HuH-7.5 (cell line): ENCODE measurements around the gene NRTN.

Experiments used
- DNase-seq: peaks from one replicate; pipeline ENCODE4 v3.0.0; 2011; ENCODE audit warnings: low spot score

NRTN gene

DNA sequence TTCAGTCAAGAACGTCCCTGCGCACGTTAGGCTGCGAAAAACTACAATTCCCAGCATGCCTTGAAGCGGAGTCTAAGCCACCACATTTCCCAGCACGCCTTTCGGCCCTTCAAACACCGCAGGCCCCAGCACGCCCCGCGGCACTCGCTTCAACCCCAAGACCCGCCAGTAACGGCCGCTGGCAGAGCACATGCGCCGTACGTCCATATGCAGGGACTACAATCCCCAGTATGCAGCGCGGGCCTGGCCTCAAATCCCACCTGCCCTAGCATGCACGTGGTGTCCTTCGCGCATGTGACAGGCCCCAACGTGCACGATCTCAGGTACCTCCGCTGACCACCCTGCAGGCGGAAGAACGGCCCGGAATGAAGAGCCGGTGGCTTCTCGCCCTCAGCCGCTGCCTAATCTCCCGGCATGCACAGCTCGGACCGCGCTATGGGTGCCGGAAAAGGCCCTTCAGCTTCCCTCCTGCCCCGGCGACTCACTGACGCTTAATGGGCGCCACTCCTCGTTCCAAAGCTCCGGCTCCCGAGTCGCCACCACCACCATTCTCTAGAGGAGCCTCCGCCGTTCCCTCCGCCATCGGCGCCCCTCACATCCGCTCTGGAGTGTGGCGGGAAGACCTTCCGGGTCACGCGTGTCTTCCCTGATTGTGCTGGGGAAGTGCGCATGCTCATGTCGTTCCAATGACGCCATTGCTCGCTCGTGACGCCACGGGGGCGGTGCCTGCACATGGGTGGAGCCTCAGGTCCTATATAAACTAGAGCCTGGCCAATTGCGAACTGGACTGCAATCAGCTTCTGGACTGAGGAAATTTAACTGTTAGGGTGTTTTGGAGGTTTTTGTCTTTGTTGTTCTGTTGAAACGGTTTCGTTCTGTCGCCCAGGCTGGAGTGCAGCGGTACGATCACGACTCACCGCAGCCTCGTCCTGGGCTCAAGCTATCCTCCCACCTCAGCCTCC is 14.0 kb upstream of the NRTN start, which contains the start of gene DUS3L:
Gene DUS3L (minus strand): TSS at position 605 of the 962 bp plus-strand sequence. CDS start 22 bp downstream, at position 583.
- DNase-seq, result peak; percentile 100

DNA sequence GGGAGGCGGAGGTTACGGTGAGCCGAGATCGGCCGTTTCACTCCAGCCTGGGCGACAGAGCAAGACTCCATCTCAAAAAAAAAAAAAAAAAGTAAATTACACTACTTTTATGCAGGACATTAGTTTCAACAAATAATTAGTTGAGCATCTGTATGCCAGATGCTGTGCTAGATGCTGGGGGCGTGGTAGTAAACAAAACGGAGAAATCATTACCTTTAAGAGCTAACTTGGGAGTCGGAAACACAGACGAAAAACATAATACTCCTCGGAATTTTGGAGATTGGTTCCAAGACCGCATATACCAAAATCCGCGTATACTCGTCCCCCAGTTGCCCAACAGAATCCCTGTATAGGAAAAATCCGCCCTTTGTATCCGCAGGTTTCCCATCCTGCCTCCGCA is 12.6 kb upstream of the NRTN start:
- no peak for DNase-seq

- DNase-seq, result no peak
Observed at GRCh38 chr19:5793188-5793587, 11.7 kb upstream of the NRTN start.

DNA sequence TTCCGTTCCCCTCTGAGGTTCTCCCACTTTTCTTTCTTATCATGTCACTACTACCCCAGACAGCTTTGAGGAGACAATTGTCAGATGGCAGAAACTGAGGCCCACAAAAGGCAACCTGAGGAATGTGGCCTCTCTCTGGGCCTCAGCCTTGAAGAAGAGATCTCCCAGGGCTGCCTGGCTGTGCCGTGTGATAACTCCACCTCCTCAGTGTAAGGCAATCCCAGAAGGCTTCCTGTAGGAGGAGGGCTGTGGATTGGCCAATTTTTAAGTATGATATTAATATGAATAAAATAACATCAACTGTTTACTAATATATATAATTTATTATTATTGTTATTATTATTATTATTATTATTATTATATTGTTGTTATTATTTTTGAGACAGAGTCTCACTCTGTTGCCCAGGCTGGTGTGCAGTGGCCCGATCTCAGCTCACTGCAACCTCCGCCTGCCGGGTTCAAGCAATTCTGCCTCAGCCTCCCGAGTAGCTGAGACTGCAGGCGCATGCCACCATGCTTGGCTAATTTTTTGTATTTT is 9.4 kb upstream of the NRTN start:
- DNase-seq, result no peak

GRCh38 chr19:5798244-5798643 is 6.6 kb upstream of the NRTN start:
- DNase-seq, result no peak

GRCh38 chr19:5799247-5800241 is 5.3 kb upstream of the NRTN start:
- no peak for DNase-seq

DNA sequence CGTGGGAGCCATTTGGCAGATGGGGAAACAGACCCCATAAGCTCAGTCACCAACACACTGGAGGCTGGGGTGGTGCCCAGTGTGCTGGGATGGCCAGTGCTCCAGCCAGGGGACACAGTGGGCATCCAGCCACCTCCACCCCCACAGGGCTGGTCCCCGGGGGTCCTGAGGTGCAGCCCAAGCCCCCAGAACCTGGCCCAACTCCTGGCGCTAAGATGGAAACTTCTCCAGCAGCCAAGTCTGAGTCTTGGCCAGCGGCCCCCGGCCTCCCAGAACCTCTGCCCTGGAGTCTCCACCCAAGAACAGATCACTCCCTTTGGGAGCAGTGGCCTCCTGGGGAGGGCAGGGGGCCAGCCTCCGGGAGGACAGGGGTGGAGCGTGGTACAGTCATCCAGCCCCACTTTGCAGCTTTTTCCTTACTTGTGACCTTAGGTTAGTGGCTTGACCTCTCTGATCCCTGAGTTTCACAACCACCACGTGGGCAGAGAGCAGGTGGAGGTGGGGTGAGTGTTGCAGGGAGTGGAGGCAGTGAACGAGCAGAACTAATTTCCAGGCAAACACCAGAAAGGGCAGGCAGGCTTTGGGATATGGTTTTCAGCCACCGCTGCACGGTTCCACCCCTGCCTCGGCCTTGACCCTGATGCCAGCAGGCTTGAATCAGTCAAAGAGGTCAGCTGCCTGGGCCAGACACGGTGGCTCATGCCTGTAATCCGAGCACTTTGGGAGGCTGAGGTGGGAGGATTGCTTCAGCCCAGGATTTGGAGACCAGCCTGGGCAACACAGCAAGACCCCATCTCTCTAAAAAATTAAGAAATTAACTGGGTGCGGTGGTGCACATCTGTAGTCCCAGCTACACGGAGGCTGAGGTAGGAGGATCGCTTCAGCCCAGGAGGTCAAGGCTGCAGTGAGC is 4.3 kb upstream of the NRTN start:
- peak; percentile 76 for DNase-seq

DNA sequence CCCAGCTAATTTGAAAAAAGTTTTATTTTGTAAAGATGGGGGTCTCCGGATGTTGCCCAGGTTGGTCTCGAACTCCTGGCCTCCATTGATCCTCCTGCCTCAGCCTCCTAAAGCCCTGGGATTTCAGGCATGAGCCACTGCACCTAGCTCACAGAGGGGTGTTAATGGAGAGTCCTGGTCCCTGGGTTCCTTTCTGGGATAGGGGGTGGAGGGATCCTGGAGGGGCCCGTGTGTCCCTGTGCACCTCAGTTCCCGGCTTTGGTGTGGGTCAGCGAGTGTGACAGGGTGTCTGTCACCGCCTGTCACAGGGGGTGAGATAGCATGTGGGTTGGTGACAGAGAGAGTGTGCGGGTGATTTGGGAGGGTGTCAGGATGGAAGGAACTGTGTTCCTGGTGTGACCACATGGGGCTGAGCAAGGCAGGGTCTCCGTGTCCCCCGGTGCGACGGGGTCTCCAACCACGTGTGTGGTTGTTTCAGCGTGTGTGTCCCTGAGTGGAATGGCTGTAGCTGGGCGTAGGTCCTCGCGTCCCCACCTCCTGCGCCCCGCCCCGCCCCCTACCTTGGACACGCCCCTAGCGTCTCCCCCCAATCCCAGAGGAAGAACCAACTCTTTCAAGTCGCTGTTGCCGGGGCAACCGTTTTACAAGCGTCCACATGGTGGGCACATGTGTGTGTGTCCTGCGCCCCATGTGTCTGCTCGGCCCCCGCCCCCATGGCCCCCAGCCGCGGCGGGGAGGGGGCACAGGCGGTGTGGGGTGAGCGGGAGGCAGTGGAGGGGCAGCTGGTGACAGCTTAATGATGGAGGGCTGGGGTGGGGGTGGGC is 2.9 kb upstream of the NRTN start:
- no peak for DNase-seq

DNA sequence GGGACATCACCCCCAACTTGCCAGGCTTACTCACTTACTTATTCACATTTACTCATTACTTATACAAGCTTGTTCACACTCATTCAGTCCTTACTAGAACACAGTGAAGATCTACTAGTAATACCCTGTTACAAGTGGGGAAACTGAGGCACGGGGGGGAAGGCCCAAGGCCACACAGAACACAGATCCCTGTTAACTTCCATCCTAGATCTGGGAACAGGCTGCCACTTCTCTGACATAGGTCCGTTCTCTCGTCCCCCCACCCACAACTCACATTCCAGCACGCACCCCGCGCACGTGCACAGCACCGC is 1.5 kb upstream of the NRTN start:
- peak; percentile 55 for DNase-seq

DNA sequence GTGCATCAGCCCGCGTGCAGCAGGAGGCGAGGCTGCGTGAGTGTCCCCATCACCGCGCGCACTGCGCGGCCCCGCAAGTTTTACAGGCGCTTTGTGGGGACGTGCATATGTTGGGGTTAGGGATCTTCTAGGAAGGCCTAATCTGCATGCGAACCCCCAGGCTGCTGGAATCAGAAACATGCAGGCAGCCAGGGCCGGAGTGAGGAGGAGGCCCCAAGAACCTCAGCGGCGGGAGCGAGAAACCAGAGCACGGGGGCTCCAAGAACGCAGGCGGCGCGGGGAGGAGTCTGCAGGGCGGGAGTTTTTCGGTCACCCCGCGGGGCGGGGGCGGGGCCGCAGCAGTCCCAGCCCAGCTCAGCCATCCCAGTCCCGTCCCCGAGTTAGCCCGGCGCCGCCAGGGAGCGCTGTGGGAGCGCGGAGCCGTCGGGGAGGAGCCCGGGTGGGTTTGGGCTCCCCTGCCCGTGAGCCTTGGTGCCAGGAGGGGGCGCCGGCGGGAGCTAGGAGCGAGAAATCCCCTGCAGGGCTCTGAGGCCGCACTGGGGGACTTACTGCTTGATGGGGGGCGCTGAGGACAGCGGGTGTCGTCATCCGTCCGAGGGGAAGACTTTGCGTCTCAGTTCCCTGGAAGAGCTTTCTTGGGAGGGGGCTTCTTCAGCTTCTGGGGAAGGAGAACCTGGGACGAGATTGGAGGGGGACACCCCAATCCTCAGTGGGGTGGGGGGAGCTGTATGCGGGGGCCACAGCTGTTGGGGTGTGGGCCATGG is 933 bp upstream of the NRTN start:
- peak; percentile 99 for DNase-seq

DNA sequence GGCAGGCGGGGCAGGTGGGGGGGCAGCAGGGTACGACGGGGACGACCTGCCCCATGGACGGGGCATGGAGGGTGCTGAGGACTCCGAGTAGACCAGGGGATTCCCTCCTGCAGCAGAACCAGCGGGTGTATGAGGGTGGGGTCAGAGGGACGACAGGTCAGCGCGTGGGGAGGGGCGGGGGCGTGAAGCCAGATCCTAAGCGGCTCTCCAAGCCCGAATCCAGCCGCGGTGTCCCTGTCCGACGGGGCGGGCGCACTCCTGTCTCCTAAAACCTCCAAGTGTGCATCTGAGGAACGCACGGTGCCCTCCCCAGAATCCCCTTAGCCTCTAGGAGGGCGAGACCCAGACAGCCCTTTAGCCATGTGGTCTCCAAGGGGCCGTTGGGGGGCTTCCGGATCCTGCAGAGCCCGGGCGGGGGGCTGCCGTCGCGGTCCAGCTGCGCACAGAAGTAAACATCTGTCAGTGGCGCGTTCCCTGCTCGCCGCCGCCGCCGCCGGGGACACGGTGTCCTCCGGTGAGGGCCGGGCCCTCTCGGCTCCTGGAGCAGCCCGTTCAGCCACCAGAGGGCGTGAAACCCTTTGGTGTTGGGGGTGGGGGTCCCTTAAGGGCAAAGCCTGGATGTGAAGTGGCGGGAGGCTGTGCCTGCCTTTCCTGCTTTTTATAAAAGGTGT is 730 bp downstream of the NRTN start:
- DNase-seq, result peak; percentile 98

DNA sequence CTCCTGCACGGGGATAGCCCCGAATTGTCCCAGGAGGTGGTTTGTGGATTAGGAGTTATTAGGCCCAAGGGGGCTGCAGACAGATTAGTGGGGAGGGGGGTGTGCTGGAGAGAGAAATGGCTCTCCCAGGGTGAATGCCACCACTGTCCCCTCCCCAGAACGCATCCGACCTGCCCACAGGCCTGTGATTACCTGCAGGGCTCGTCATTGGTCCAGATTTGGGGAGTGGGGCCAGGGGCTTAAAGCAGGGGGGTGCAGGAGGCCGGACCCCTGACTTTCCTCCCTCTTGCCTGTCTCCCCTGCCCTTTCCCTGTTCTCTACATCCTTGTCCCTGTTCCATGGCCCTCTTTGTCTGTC is 1.2 kb downstream of the NRTN start:
- DNase-seq, result no peak

GRCh38 chr19:5806905-5807304 is 2.0 kb downstream of the NRTN start:
- DNase-seq, result no peak

DNA sequence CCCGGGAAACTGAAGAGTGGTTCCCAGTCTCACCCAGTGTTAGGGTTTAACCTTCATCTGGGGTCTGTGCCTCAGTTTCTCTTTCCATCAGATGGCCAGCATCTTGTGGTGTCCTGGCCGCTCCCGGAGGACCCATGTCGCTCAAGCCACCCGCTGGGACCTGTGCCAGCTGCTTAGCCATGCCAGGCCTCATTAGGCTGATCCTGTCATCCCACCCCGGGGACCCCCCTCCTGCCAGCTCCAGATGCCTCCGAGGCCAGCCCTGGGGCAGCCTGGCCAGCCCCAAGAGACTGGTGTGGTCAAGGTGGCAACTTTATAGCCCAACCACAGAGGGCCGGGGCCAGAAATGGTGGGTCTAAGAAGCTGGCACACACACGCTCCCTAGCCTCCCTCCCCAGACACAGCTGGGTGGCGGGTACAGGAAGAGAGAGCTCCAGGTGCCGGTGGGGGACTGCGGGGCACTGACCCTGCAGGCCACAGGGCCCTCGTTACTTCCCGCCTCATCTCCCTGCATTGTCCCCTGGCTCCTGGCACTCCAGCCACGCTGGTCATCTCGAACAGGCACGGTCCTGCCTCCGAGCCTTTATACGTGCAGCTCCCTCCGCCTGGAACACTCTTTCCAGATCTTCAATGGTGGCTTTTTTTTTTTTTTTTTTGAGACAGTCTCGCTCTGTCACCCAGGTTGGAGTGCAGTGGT is 3.4 kb downstream of the NRTN start:
- no peak for DNase-seq

GRCh38 chr19:5809053-5809452 is 4.2 kb downstream of the NRTN start:
- no peak for DNase-seq

- no peak for DNase-seq
Observed at GRCh38 chr19:5809469-5809868, 4.6 kb downstream of the NRTN start.

DNA sequence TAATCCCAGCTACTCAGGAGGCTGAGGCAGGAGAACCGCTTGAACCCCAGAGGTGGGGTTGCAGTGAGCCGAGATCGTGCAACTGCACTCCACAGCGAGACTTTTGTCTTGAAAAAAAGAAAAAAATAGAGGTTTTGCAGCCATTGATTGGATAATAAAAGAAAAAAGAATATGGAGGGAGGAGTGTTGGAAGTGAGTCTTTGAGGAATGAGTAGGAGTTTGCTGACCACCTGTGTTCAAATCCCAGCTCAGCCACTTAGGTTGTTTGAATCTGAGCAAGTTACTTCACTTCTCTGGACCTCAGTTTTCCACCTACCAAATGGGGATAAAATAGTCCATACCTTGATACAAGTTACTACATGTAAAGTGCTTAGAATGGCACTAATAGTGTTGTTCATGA is 6.2 kb downstream of the NRTN start:
- no peak for DNase-seq

DNA sequence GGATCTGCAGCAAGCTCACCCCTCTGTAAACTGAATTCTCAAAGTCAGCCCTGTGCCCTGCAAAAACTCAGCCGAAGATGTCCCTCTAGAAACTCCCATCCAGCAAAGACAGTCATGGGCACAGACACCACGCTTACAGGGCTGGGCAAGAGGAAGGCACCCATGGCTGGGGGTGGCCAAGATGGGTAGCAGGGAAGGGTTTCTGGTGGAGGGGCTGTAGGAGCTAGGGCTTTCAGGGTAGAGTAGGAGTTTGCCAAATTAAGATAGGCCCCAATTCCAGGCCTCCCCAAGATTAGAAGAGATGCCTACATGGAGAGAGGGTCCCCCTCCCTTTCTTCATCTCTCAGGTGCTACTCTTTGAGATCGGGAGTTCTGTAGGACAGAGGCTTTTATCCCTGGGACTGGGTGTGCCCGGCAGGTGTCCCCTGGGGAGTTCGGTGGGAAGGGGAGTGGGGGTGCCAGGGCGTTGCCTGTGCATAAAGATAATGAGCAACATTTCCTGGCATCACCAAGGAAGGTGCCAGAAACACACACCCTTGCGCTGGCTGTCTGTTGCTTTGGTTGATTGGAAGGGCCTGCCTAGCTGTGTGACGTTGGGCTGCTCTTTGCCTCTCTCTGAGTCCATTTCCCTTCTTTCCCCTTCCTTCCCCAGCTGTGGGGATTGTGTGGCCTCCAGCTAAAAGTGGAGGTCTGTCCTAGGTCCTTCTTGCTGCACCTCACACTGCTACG is 9.4 kb downstream of the NRTN start:
- no peak for DNase-seq
